Mesenchymal stem cell (in vitro differentiated cells and primary cell): ENCODE results near the gene CRYBG1.

Experiments used
- DNase-seq: peaks from one replicate; pipeline ENCODE4 v3.0.0-alpha.2; 2013
- H2AFZ ChIP-seq: one replicate; pipeline ENCODE4 v1.6.1; 2013; ENCODE audit warnings: low read depth, mild to moderate bottlenecking, control low read depth, inconsistent platforms, low read length, moderate library complexity
- H2AK5ac ChIP-seq: 2 replicates; pipeline ENCODE4 v1.6.1; 2013; ENCODE audit warnings: low read length, moderate library complexity, mild to moderate bottlenecking, inconsistent platforms; ENCODE audit not compliant: severe bottlenecking
- H2BK120ac ChIP-seq: one replicate; pipeline ENCODE4 v1.6.1; 2013; ENCODE audit warnings: low read depth, mild to moderate bottlenecking, inconsistent platforms, low read length, moderate library complexity
- H2BK12ac ChIP-seq, 2 experiments: one replicate each; pipeline ENCODE4 v1.6.1; 2013; ENCODE audit warnings: inconsistent platforms in 2 of 2, low read length in 2 of 2, mild to moderate bottlenecking in 2 of 2, moderate library complexity in 2 of 2, control low read depth in 1 of 2
- H2BK15ac ChIP-seq: one replicate; pipeline ENCODE4 v1.6.1; 2013; ENCODE audit warnings: mild to moderate bottlenecking, low read depth, inconsistent platforms; ENCODE audit not compliant: poor library complexity, severe bottlenecking
- H2BK5ac ChIP-seq: 2 replicates; pipeline ENCODE4 v1.6.1; 2013; ENCODE audit warnings: low read depth, mild to moderate bottlenecking, low read length, control low read depth, inconsistent platforms; ENCODE audit not compliant: poor library complexity, severe bottlenecking
- H3K14ac ChIP-seq, 2 experiments: one replicate each; pipeline ENCODE4 v1.6.1; 2013; ENCODE audit warnings: inconsistent platforms in 2 of 2, low read length in 2 of 2, control low read depth in 1 of 2, mild to moderate bottlenecking in 1 of 2, moderate library complexity in 1 of 2
- H3K18ac ChIP-seq, 2 experiments: one replicate each; pipeline ENCODE4 v1.6.1; 2013; ENCODE audit warnings: inconsistent platforms in 2 of 2, low read length in 2 of 2, control low read depth in 1 of 2, low read depth in 1 of 2, mild to moderate bottlenecking in 1 of 2
- H3K23ac ChIP-seq, 2 experiments: one replicate each; pipeline ENCODE4 v1.6.1; 2013; ENCODE audit warnings: inconsistent platforms in 2 of 2, low read length in 2 of 2, mild to moderate bottlenecking in 2 of 2, moderate library complexity in 2 of 2, control low read depth in 1 of 2
- H3K27ac ChIP-seq: 2 replicates; pipeline ENCODE4 v1.5.1; 2013; ENCODE audit warnings: mild to moderate bottlenecking, moderate library complexity, low read length, control low read depth, inconsistent platforms; ENCODE audit not compliant: poor library complexity, severe bottlenecking
- H3K27me3 ChIP-seq, 2 experiments: 2 replicates each; pipeline versions ENCODE4 v1.6.1 to v1.7.0; 2013; ENCODE audit warnings: low read length in 2 of 2, mild to moderate bottlenecking in 2 of 2, moderate library complexity in 2 of 2, control low read depth in 1 of 2, inconsistent platforms in 1 of 2; ENCODE audit not compliant: control insufficient read depth in 1 of 2, insufficient read depth in 1 of 2
- H3K36me3 ChIP-seq, 2 experiments: 2 replicates each; pipeline versions ENCODE4 v1.6.1 to v1.7.0; 2013; ENCODE audit warnings: low read length in 2 of 2, control low read depth in 1 of 2, inconsistent platforms in 1 of 2, low read depth in 1 of 2, mild to moderate bottlenecking in 1 of 2; ENCODE audit not compliant: insufficient read depth in 2 of 2, control insufficient read depth in 1 of 2
- H3K4ac ChIP-seq, 2 experiments: one replicate each; pipeline ENCODE4 v1.6.1; 2013; ENCODE audit warnings: inconsistent platforms in 2 of 2, low read length in 2 of 2, mild to moderate bottlenecking in 2 of 2, moderate library complexity in 2 of 2, control low read depth in 1 of 2, low read depth in 1 of 2
- H3K4me1 ChIP-seq: 2 replicates; pipeline ENCODE4 v1.6.1; 2013; ENCODE audit warnings: low read depth, low read length, control low read depth; ENCODE audit not compliant: control insufficient read depth, insufficient read depth
- H3K4me2 ChIP-seq: 2 replicates; pipeline ENCODE4 v1.6.1; 2013; ENCODE audit warnings: low read length, mild to moderate bottlenecking, inconsistent platforms; ENCODE audit not compliant: poor library complexity, severe bottlenecking
- H3K4me3 ChIP-seq, 2 experiments: 2 replicates each; pipeline versions ENCODE4 v1.5.1 to v1.7.0; 2013; ENCODE audit warnings: low read length in 2 of 2, mild to moderate bottlenecking in 2 of 2, control low read depth in 1 of 2, low read depth in 1 of 2; ENCODE audit not compliant: insufficient read depth in 1 of 2
- H3K79me1 ChIP-seq: replicated peaks from 2 replicates; pipeline ENCODE4 v1.6.1; 2013; ENCODE audit warnings: mild to moderate bottlenecking, control low read depth, low read length, inconsistent platforms; ENCODE audit not compliant: poor library complexity, severe bottlenecking
- H3K9ac ChIP-seq: 2 replicates; pipeline ENCODE4 v1.7.0; 2013; ENCODE audit warnings: mild to moderate bottlenecking, low read length, moderate library complexity
- H3K9me3 ChIP-seq: 2 replicates; pipeline ENCODE4 v1.7.0; 2013; ENCODE audit warnings: mild to moderate bottlenecking, low read length; ENCODE audit not compliant: control insufficient read depth
- H4K8ac ChIP-seq: one replicate; pipeline ENCODE4 v1.6.1; 2013; ENCODE audit warnings: inconsistent platforms, mild to moderate bottlenecking, low read length, moderate library complexity
- H4K91ac ChIP-seq: one replicate; pipeline ENCODE4 v1.6.1; 2013; ENCODE audit warnings: mild to moderate bottlenecking, low read length, inconsistent platforms
- WGBS: methylation state at CpG from one replicate; pipeline ENCODE4 v1.1.7; 2013; ENCODE audit warnings: mixed read lengths; 5-methylcytosine and 5-hydroxymethylcytosine counted together

CRYBG1 gene

DNA sequence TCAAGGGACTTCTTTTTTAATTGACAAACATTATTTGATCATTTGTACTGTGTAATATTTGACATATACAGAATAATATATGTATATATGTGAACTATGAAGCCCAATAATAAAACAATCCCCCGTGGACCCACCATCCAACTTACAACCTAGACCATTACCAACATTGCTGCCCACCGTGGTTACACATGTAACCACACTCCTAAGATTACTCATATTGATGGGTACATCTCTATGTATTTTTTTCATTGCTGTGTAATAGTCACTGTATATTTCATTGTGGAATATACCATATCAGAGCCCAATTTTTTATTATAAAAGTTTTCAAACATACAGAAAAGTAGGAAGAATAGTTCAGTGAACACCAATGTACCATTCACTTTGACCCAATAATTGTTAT lies 174.5 kb downstream of the CRYBG1 start:
- Histone ChIP-seq H2BK12ac (no peak overlapping the region), H3K9me3 (no peaks in the 10 kb centered on the region), H4K91ac (no peak overlapping the region), H2BK5ac (no peak overlapping the region), H3K4me2 (no peak overlapping the region), H3K4ac (no peak overlapping the region), H3K4me3 (no peak overlapping the region), H3K79me1 (no peaks in the 10 kb centered on the region), H2BK15ac (no peak overlapping the region), H2BK120ac (no peak overlapping the region), H3K36me3 (peaks cover 0 to 70% of the 10 kb centered on the region in 2 experiments), H3K27me3 (no peaks in the 10 kb centered on the region), H3K14ac (no peak overlapping the region), H3K23ac (no peak overlapping the region), H3K27ac (no peak overlapping the region), H4K8ac (no peak overlapping the region), H3K9ac (no peak overlapping the region), H3K18ac (no peak overlapping the region), H2AK5ac (no peak overlapping the region), H2AFZ (no peak overlapping the region), H3K4me1 (no peaks in the 10 kb centered on the region)
- WGBS, result 100% methylated on average over 1 of the region's 2 CpGs
- DNase-seq, result no peak

- no peak overlapping the region for H3K27ac ChIP-seq
- no peaks in the 10 kb centered on the region for H3K4me1 ChIP-seq
- H3K18ac ChIP-seq, result no peak overlapping the region
- H3K4ac ChIP-seq, result no peak overlapping the region
- H2BK5ac ChIP-seq, result no peak overlapping the region
- no peak overlapping the region for H3K14ac ChIP-seq
- WGBS, result no CpG with 5 or more reads among the region's 1 CpG
- H3K27me3 ChIP-seq, result no peaks in the 10 kb centered on the region
- H3K9ac ChIP-seq, result no peak overlapping the region
- no peak overlapping the region for H2AFZ ChIP-seq
- H3K36me3 ChIP-seq, result peaks cover 0 to 69% of the 10 kb centered on the region in 2 experiments
- no peak overlapping the region for H4K8ac ChIP-seq
- no peak overlapping the region for H3K23ac ChIP-seq
- no peaks in the 10 kb centered on the region for H3K9me3 ChIP-seq
- no peak overlapping the region for H2AK5ac ChIP-seq
- no peak overlapping the region for H2BK12ac ChIP-seq
- H2BK15ac ChIP-seq, result no peak overlapping the region
- no peaks in the 10 kb centered on the region for H3K79me1 ChIP-seq
- H3K4me3 ChIP-seq, result no peak overlapping the region
- no peak for DNase-seq
- H3K4me2 ChIP-seq, result no peak overlapping the region
- H4K91ac ChIP-seq, result no peak overlapping the region
- H2BK120ac ChIP-seq, result no peak overlapping the region
Measured at GRCh38 chr6:106536357-106536756, 175.8 kb downstream of the CRYBG1 start.

DNA sequence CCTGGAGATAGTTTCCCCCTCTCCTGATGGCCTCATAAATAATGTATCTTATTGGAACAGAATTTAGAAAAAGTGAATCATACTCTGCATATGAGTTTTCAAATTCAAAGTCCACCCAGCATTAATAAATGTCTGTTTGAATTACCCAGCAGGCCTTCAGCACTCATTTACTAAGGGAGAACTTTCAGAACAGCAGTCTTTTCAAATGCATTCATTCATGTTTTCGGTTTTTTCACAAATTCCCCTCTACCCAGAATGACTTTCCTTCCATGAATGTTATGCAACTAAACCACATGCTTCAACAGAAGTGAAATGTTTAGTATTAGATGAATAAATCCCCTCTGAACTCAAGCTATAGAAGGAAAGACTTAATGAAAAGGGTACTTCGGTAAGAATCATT lies 176.3 kb downstream of the CRYBG1 start:
- DNase-seq, result no peak
- H2BK12ac ChIP-seq, result no peak overlapping the region
- no peaks in the 10 kb centered on the region for H3K9me3 ChIP-seq
- no peak overlapping the region for H3K4me2 ChIP-seq
- H3K4ac ChIP-seq, result no peak overlapping the region
- no peak overlapping the region for H3K23ac ChIP-seq
- H2BK15ac ChIP-seq, result no peak overlapping the region
- H3K4me3 ChIP-seq, result no peak overlapping the region
- no peak overlapping the region for H3K9ac ChIP-seq
- no peak overlapping the region for H4K8ac ChIP-seq
- H4K91ac ChIP-seq, result no peak overlapping the region
- no peaks in the 10 kb centered on the region for H3K27me3 ChIP-seq
- 100% methylated on average over 2 of the region's 2 CpGs for WGBS
- H2BK120ac ChIP-seq, result no peak overlapping the region
- H3K14ac ChIP-seq, result no peak overlapping the region
- no peaks in the 10 kb centered on the region for H3K79me1 ChIP-seq
- peaks cover 0 to 68% of the 10 kb centered on the region in 2 experiments for H3K36me3 ChIP-seq
- no peak overlapping the region for H3K27ac ChIP-seq
- no peak overlapping the region for H2AFZ ChIP-seq
- no peak overlapping the region for H2AK5ac ChIP-seq
- no peak overlapping the region for H3K18ac ChIP-seq
- H3K4me1 ChIP-seq, result no peaks in the 10 kb centered on the region
- H2BK5ac ChIP-seq, result no peak overlapping the region

- Histone ChIP-seq H2AK5ac (no peak overlapping the region), H4K91ac (no peak overlapping the region), H4K8ac (no peak overlapping the region), H3K4me1 (no peaks in the 10 kb centered on the region), H3K4me3 (no peak overlapping the region), H3K4ac (no peak overlapping the region), H3K9ac (no peak overlapping the region), H2BK120ac (no peak overlapping the region), H3K9me3 (no peaks in the 10 kb centered on the region), H3K4me2 (no peak overlapping the region), H2AFZ (no peak overlapping the region), H3K18ac (no peak overlapping the region), H2BK15ac (no peak overlapping the region), H3K27me3 (no peaks in the 10 kb centered on the region), H3K23ac (no peak overlapping the region), H2BK5ac (no peak overlapping the region), H3K27ac (no peak overlapping the region), H3K36me3 (peaks cover 0 to 60% of the 10 kb centered on the region in 2 experiments), H2BK12ac (no peak overlapping the region), H3K79me1 (no peaks in the 10 kb centered on the region), H3K14ac (no peak overlapping the region)
- DNase-seq, result no peak
- 82% methylated on average over 7 of the region's 8 CpGs for WGBS
Measured at GRCh38 chr6:106537662-106538061, 177.1 kb downstream of the CRYBG1 start.
